Caco-2 (cell line): ENCODE measurements around the gene GP1BB. TPM values are rescaled to one million over a fixed set of nuclear protein-coding genes. Genes with fewer than 3 reads are reported as not detected.

Experiments
- BruUV-seq: library from RNA; stranded (reverse); fragments of 400-500 nt; replicated peaks from 2 replicates; lab custom pipeline; 2021; lab: Mats Ljungman, UMichigan
- CTCF ChIA-PET: fragments of 300-600 bp; sonication (Branson Sonifier 250); formaldehyde crosslinking; loops from one replicate; lab custom pipeline; 2022; ENCODE audit warnings: antibody characterized with exemption; lab: Charles Lee
- POLR2A ChIA-PET: fragments of 300-600 bp; sonication (Branson Sonifier 250); formaldehyde crosslinking; loops from one replicate; lab custom pipeline; 2022; ENCODE audit warnings: antibody characterized with exemption; lab: Charles Lee
- DNase-seq, 2 experiments: peaks; one replicate each; pipeline versions ENCODE4 v3.0.0 to v3.0.0-alpha.2; 2020 to 2022
- H3K27me3 ChIP-seq: replicated peaks from 2 replicates; pipeline ENCODE4 v1.6.0; 2011; ENCODE audit warnings: low read length; ENCODE audit not compliant: control insufficient read depth, insufficient read depth
- H3K36me3 ChIP-seq: 2 replicates; pipeline ENCODE4 v1.5.1; 2011; ENCODE audit warnings: low read length; ENCODE audit not compliant: control insufficient read depth, insufficient read depth
- H3K4me1 ChIP-seq: fragments of 250-450 bp; sonication (Bioruptor Pico); 2 replicates; pipeline ENCODE4 v1.5.1; 2020; ENCODE audit warnings: mild to moderate bottlenecking
- H3K4me3 ChIP-seq: 2 replicates; pipeline ENCODE4 v1.5.1; 2011; ENCODE audit warnings: low read depth, mild to moderate bottlenecking, control low read depth, low read length
- H3K9me3 ChIP-seq: fragments of 250-450 bp; sonication (Bioruptor Pico); 2 replicates; pipeline ENCODE4 v1.5.1; 2020; ENCODE audit warnings: mild to moderate bottlenecking, moderate library complexity
- H3K27ac Mint-ChIP-seq: one replicate; pipeline ENCODE4 v1.8.0; 2022; ENCODE audit warnings: mixed read lengths; ENCODE audit not compliant: unreplicated experiment
- H3K27me3 Mint-ChIP-seq: one replicate; pipeline ENCODE4 v1.8.0; 2022; ENCODE audit warnings: mixed read lengths; ENCODE audit not compliant: insufficient read depth, unreplicated experiment
- H3K36me3 Mint-ChIP-seq: one replicate; pipeline ENCODE4 v1.8.0; 2022; ENCODE audit warnings: mild to moderate bottlenecking, mixed read lengths; ENCODE audit not compliant: insufficient read depth, unreplicated experiment
- H3K4me1 Mint-ChIP-seq: one replicate; pipeline ENCODE4 v1.8.0; 2022; ENCODE audit warnings: low read depth, mixed read lengths; ENCODE audit not compliant: unreplicated experiment
- H3K4me3 Mint-ChIP-seq: one replicate; pipeline ENCODE4 v1.8.0; 2022; ENCODE audit warnings: mild to moderate bottlenecking, moderate library complexity, mixed read lengths; ENCODE audit not compliant: unreplicated experiment
- H3K9me3 Mint-ChIP-seq: one replicate; pipeline ENCODE4 v1.8.0; 2022; ENCODE audit warnings: mixed read lengths; ENCODE audit not compliant: unreplicated experiment
- CTCF ChIP-seq, 2 experiments: fragments of 200-600 bp in 1 of 2; IDR thresholded peaks; 1 replicate in 1 of 2; 2 replicates in 1 of 2; pipeline versions ENCODE4 v1.5.1 to v1.8.0; 2011 to 2022; ENCODE audit warnings: antibody characterized with exemption in 1 of 2, control low read depth in 1 of 2, inconsistent platforms in 1 of 2, low read depth in 1 of 2, low read length in 1 of 2, mild to moderate bottlenecking in 1 of 2, moderate library complexity in 1 of 2; ENCODE audit not compliant: insufficient read depth in 1 of 2, severe bottlenecking in 1 of 2, unreplicated experiment in 1 of 2
- intact Hi-C: fragments of 100-400 bp; cut with micrococcal nuclease; formaldehyde crosslinking; loops from one replicate; pipeline ENCODE4 v1.10.0; 2022; ENCODE audit not compliant: unreplicated experiment
- total RNA-seq: library from RNA; stranded (reverse); gene quantifications from 2 replicates; pipeline ENCODE4 v1.2.3, GENCODE V29; 2022

The GP1BB gene
- total RNA-seq, 1 experiment from 2014 or later: 1.0 TPM

- Mint-ChIP-seq H3K27ac (no peak overlapping the region), H3K27me3 (peaks cover 6% of the 10 kb centered on the region), H3K36me3 (no peaks in the 10 kb centered on the region), H3K4me1 (no peaks in the 10 kb centered on the region), H3K4me3 (no peak overlapping the region), H3K9me3 (no peaks in the 10 kb centered on the region)
- intact Hi-C loops: loop anchor here (5.0 kb wide), 1 partner anchor 36 kb away; no protein-coding TSS in a partner anchor
- BruUV-seq: no TSS peak
- ChIA-PET POLR2A (no interaction called here), CTCF (no interaction called here)
- Histone ChIP-seq H3K27me3 (no peaks in the 10 kb centered on the region), H3K36me3 (no peaks in the 10 kb centered on the region), H3K9me3 (no peaks in the 10 kb centered on the region), H3K4me3 (no peak overlapping the region), H3K4me1 (no peaks in the 10 kb centered on the region)
- no peak for TF ChIP-seq CTCF (IDR thresholded peaks at IDR 0.05; ENCODE audit: insufficient read depth in 1 of 2, low read depth in 1 of 2, low read length in 1 of 2, severe bottlenecking in 1 of 2, unreplicated experiment in 1 of 2)
- no peak for DNase-seq
Measured at GRCh38 chr22:19680911-19681862, 42.2 kb upstream of the GP1BB start.

GRCh38 chr22:19681863-19682245, 41.5 kb upstream of the GP1BB start:
- Mint-ChIP-seq H3K27ac (no peak overlapping the region), H3K9me3 (no peaks in the 10 kb centered on the region), H3K4me1 (no peaks in the 10 kb centered on the region), H3K36me3 (no peaks in the 10 kb centered on the region), H3K4me3 (no peak overlapping the region), H3K27me3 (peaks cover 6% of the 10 kb centered on the region)
- CTCF ChIA-PET: no interaction called here
- no TSS peak for BruUV-seq
- no peak overlapping the region for H3K4me3 ChIP-seq
- intact Hi-C loops: loop anchor here (5.0 kb wide), 1 partner anchor 35 kb away; no protein-coding TSS in a partner anchor
- DNase-seq: no peak
- H3K36me3 ChIP-seq: no peaks in the 10 kb centered on the region
- no peaks in the 10 kb centered on the region for H3K9me3 ChIP-seq
- H3K27me3 ChIP-seq: no peaks in the 10 kb centered on the region
- no peaks in the 10 kb centered on the region for H3K4me1 ChIP-seq
- POLR2A ChIA-PET: no interaction called here
- no peak for TF ChIP-seq CTCF (IDR thresholded peaks at IDR 0.05; ENCODE audit: insufficient read depth in 1 of 2, low read depth in 1 of 2, low read length in 1 of 2, severe bottlenecking in 1 of 2, unreplicated experiment in 1 of 2)

- H3K27me3 Mint-ChIP-seq: peaks cover 3% of the 10 kb centered on the region
- Histone ChIP-seq H3K4me3 (no peak overlapping the region), H3K27me3 (no peaks in the 10 kb centered on the region), H3K36me3 (no peaks in the 10 kb centered on the region), H3K4me1 (peaks cover 1% of the 10 kb centered on the region; the same call in 1 of the 2 replicates), H3K9me3 (no peaks in the 10 kb centered on the region)
- no TSS peak for BruUV-seq
- no peaks in the 10 kb centered on the region for H3K4me1 Mint-ChIP-seq
- no peaks in the 10 kb centered on the region for H3K9me3 Mint-ChIP-seq
- intact Hi-C loops: no loop called here
- H3K27ac Mint-ChIP-seq: no peak overlapping the region
- CTCF ChIA-PET: no interaction called here
- POLR2A ChIA-PET: no interaction called here
- no peak for TF ChIP-seq CTCF (IDR thresholded peaks at IDR 0.05; ENCODE audit: insufficient read depth in 1 of 2, low read depth in 1 of 2, low read length in 1 of 2, severe bottlenecking in 1 of 2, unreplicated experiment in 1 of 2)
- no peak overlapping the region for H3K4me3 Mint-ChIP-seq
- DNase-seq: no peak
- no peaks in the 10 kb centered on the region for H3K36me3 Mint-ChIP-seq
Measured at GRCh38 chr22:19686946-19687345, 36.4 kb upstream of the GP1BB start.
